NCI-H2029 treated with DMSO at 0.1 percent for 48 hours (cell line): ENCODE measurements around the gene MCF2L.

ENCODE experiments used
- DNase-seq: peaks from one replicate; lab custom pipeline; 2025; lab: John Stamatoyannopoulos, UW

MCF2L gene

DNA sequence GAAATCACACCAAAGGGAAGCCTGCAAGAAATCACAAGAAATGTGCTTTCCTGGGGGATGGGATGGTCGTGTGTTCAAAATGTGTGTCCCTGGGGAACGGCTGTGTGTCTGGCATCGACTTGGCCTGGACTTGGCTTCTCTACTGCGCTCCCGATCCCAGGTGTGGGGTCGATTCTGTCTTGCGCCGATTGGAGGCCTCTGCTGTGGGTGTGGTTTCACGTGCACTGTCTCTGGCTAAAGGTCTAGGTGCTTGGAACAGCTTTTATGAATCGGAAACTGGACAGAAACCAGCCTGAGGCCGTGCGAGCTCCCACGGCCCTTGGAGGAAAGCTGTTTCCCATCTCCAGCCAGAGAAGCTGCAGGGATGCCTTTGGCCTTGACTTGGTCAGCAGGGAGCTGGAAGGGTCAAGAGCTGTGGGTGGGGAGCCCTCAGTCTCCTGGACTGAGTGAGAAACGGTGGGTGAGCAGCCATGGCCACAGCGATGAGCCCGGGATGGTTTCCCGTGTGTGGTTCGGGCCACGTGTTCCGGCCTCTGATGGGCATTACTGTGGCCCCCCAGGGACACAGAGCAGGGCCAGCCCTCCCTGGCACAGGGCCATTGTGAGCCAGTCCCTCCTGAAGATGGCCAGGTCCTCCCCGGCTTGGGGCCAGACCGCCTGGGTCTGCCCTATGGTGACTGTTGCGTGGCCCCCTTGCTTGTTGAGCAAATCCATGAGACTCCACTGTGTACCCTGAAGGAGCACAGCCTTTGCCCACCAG, 29.7 kb downstream of the MCF2L start:
- no peak for DNase-seq

DNA sequence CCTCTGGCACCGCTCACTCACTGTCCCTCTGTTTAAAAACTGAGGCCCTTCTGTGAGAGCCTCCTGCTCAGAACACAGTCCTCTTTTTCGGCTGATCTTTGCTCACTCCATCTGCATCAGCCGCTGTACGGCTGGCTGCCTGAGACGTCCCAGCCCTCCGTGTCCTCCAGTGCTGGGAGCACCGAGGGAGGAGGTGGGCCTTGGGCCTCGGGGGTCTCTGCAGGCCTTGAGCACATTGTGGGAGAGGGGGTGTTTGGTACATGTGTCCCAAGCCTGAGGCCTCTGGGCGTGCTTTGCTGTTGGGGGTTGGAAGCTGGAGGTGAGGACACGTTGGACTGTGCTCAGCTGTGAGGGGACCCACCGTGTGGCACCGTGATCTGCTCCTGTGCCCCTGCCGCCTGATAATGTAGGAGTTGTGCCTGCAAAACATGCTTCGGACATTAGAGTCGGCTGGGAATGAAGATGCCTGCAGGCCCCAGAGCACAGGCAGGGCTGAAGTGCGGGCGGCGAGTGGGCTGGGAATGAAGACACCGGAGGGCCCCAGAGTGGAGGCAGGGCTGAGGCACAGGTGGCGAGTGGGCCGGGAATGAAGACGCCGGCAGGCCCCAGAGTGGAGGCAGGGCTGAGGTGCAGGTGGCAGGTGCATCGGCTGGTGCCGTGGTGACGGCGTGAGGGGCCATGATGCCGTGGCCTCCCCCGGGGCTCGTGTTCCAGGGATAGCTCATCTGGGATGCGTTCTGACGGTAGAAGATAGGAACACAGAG, 30.6 kb downstream of the MCF2L start:
- no peak for DNase-seq

DNA sequence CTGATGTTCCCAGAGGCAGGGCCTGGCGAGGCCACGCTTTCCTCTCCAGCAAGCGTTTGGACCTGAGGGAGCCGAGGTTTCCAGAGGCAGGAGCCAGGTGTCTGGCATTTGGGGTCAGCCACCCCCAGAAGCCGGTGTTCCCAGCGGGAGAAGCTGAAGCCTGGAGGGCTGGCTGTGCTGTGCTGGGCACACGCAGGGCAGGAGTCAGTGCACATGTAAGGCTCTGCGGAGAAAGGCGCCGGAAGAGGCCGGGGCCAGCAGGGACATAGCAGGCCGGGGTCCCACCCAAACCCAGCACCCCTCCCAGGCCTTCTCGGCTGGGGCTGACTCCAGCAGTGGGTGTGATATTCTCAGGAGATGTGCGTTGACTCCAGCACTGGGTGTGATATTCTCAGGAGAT, 31.6 kb downstream of the MCF2L start:
- DNase-seq, result no peak

GRCh38 chr13:113001241-113002140, 32.5 kb downstream of the MCF2L start:
- DNase-seq, result no peak

DNA sequence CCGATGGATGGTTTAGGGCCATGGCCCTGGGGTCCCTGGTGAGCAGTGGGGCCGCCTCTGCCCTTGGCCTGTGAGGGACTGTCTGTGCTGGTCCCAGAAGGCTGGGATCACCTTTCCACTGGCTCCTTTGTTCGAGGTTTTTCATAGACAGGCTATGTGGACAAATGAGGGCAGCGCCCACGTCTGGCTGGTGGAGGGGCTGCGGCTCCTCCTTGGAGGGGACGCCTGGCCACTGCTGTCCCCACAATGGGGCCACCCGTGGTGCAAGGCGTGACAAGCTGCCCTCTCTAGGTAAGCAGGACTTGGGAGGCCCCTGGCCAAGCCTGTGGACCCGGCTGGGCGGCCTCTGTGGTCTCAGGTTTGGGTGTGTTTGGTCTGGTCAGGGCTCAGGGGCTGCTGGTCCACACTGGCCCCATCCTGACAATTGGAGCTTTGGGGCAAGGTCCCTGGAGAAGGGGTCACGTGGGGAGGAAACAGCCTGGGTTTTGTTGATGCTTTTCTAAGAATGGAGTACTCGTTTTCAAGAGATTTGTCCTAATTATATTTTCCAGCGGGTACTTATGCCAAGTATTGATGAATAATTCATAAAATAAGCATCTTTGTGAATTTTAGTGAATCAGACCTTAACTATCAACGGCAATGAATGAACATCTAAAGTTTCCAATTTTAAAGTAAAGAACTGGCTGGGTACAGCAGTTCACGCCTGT, 33.3 kb downstream of the MCF2L start:
- DNase-seq, result no peak

GRCh38 chr13:113002913-113003290, 33.9 kb downstream of the MCF2L start:
- DNase-seq, result no peak

DNA sequence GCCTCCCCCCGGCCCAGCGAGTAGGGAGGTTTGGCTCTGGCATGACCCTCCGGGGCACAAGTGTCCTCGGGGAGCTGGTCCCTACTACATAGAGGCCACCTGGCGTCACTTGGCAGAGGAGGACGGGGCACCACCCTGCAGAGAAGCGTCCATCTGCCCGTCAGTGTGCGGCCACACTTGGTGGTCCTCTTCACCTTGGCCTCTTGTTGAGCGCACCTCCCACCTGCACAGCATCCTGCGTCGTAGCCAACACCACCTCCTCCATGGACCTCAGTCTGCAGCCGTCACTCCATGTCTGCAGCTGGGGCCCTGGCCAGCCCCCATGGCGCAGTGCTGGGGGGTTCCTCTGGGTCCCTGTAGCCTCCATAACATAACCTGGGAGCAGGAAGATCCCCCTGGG, 35.1 kb downstream of the MCF2L start:
- DNase-seq, result no peak

DNA sequence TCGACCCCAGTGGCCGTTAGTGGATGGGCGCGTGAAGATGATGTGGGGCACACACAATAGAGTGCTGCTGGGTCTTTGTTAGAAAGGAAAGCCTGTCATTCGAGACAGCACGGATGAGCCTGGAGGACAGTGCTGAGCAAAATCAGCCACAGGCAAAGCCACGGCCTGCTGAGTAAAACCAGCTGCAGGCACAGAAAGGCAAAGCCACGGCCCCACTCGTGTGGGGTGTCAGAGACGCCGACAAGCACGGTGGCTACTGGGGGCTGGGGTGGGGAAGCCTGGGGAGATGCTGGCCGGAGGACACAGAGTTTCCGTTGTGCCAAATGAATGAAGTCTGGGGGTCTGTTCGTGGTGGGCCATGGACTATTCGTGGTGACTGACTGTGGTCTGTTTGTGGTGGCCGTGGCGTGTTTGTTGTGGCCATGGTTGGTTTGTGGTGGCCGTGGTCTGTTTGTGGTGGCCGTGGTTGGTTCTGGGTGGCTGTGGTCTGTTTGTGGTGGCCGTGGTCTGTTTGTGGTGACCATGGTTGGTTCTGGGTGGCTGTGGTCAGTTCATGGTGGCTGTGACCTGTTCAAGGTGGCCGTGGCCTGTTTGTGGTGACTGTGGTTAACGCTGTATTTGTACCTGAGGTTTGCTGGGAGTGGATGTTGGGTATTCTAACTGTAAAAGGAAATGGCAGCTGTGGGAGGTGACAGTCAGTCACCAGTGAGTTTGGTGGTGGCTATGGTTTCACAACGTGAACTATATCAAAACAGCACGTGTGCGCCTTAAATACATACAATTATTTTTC, 36.3 kb downstream of the MCF2L start:
- DNase-seq, result no peak

GRCh38 chr13:113005997-113006396, 37.0 kb downstream of the MCF2L start:
- DNase-seq, result no peak

GRCh38 chr13:113006660-113007059, 37.6 kb downstream of the MCF2L start:
- no peak for DNase-seq

DNA sequence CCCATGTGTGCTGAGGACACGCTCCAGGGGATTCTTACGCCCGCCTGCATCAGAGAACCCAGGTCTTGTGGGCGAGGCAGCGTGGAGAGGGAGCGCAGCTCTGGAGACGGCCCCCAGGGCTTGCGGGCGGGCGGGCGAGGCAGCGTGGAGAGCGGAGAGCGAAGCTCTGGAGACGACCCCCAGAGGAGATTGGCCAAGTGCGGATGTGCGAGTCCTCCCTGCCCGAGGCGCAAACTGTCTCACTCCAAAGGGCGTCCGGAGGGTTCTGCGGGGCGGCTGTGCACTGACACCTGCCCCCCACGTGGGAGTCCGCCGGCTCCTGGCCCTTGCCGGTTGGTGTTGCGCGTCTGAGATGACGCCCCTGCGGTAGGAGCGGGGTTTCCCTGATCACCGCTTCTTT, 39.8 kb downstream of the MCF2L start:
- DNase-seq, result no peak

- DNase-seq, result no peak
Observed at GRCh38 chr13:113009743-113010509, 40.9 kb downstream of the MCF2L start.

DNA sequence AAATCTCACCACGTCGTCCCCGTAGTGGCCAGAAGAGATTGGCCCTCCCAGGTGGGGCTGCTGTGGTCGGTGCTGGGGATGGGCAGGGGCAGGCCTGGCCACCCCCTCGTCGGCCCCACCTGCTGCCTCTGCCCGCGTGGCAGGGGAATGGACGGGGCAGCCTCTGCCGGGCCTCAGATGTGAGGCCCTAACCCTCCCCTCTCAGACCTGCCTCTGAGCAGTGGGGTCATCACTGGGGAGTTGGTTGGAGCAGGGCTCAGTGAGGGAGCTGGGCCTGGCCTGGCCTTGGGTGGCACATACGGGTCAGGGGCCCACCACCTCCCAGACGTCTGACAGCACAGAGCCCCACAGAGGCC, 41.5 kb downstream of the MCF2L start:
- DNase-seq, result no peak

GRCh38 chr13:113013303-113013702, 44.3 kb downstream of the MCF2L start:
- DNase-seq, result no peak

GRCh38 chr13:113013878-113014751, 45.1 kb downstream of the MCF2L start:
- DNase-seq, result no peak

DNA sequence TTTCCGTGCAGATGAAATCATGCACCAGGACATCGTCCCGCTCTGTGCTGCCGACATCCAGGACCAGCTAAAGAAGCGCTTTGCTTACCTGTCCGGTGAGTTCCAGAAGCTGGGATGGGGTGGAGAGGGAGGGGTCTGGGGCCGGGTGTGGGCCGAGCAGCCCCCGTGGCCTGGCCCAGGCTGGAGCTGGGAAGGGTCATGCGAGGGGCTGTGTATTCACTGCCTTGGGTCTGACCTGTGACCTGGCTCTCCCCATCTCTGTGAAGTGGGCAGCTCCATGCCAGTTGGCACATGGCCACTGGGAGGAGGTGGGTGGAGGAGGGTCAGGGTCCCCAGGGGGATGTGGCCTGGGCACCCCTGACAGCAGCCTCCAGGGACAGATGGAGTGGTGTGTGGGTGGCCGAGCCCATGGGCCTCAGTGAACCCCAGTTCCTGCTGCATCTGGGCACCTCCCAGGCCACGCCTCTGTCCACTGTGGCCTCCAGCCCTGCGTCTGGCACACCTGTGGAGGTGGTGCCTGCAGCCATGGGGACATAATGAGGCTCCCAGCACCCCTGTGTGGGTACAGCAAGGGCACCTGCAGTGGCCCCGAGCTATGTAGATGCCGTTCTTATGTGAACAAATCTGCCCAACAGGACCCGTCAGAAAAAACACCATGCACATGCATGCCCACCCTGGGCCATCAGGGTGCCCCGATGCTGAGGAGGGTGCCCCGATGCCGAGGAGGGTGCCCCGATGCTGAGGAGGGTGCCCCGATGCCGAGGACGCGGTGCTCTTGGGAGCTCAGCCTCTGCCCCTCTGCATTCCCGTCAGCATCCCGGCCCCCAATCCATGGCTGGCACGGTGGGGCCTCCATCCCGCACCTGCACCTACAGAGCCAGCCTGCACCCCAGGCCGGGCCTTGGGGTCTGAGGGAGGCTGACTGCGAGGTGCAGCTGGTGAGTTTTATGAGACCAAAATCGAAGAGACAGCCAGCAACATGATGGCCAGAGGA, 46.0 kb downstream of the MCF2L start:
- no peak for DNase-seq

DNA sequence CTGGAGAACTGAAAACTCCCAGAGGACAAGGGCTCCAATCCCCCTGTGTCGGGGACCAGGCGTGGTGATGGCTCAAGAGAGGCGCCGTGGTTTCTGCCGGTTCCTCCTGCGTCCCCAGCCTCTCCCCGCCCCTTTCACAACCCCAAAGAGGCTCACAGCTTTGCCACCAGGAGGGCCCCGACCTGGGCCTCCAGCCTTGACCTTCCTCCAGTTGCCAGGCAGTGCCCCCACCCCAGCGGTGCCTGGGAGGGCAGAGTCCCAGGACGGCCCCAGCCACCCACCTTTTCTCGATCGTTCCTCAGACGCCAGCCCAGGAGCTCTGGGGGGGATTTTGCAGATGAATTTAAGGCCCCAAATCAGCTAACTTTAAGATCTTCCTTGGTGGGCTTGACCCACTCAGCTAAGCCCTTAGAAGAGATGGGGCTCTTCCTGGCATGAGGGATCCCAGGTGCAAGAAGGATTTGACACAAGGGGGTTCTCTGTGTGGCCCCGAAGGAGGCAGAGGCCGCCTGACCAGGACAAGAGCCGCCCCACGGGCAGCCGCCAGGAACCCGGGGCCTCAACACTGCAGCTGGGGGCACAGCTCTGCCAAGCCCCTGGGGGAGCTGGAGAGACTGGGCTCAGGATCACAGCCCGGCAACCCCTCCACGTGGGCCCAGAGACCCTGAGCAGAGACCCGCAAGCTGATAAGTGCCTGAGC, 47.0 kb downstream of the MCF2L start:
- no peak for DNase-seq
